Transverse colon (tissue), 4 donors: ENCODE measurements around the gene PLXNA2. TPM values are rescaled to one million over a fixed set of nuclear protein-coding genes. Genes with fewer than 3 reads are reported as not detected.

Experiments
- DNase-seq: peaks from one replicate; pipeline ENCODE4 v3.0.0-alpha.2; 2019
- H3K27ac ChIP-seq, 4 donors: fragments of 200-600 bp; sonication (generic); 2 replicates each; pipeline ENCODE4 v1.5.1; 2016 to 2018; ENCODE audit warnings: inconsistent platforms in 4 of 4
- H3K27me3 ChIP-seq: fragments of 200-600 bp; sonication (generic); 2 replicates; pipeline ENCODE4 v1.5.1; 2017; ENCODE audit warnings: inconsistent platforms
- H3K36me3 ChIP-seq, 4 donors: fragments of 200-600 bp; sonication (generic); 2 replicates each; pipeline ENCODE4 v1.5.1; 2017 to 2019; ENCODE audit warnings: inconsistent platforms in 4 of 4
- H3K4me1 ChIP-seq, 4 donors: fragments of 200-600 bp; sonication (generic); 2 replicates each; pipeline ENCODE4 v1.5.1; 2017 to 2020; ENCODE audit warnings: inconsistent platforms in 4 of 4
- H3K4me3 ChIP-seq, 4 donors: fragments of 200-600 bp; sonication (generic); 1 replicate in 1 of 4; 2 replicates in 3 of 4; pipeline versions ENCODE4 v1.5.1 to v1.6.1; 2017 to 2019; ENCODE audit warnings: inconsistent platforms in 4 of 4
- H3K9me3 ChIP-seq, 2 donors: fragments of 200-600 bp; sonication (generic); 2 replicates each; pipeline ENCODE4 v1.5.1; 2017 to 2019; ENCODE audit warnings: inconsistent platforms in 2 of 2
- CTCF ChIP-seq, 5 experiments: fragments of 200-600 bp in 3 of 5; fragments of 450-650 bp in 2 of 5; sonication (generic) in 3 of 5; IDR thresholded peaks; 1 replicate in 2 of 5; 2 replicates in 3 of 5; pipeline ENCODE4 v1.5.1; 2016 to 2017; ENCODE audit warnings: antibody characterized with exemption in 5 of 5, inconsistent platforms in 3 of 5, mild to moderate bottlenecking in 2 of 5, moderate library complexity in 1 of 5
- EP300 ChIP-seq: sonication (generic); formaldehyde crosslinking; IDR thresholded peaks from one replicate; pipeline ENCODE4 v1.6.1; 2017; ENCODE audit warnings: antibody characterized with exemption, low read depth
- POLR2A ChIP-seq: fragments of 450-650 bp; IDR thresholded peaks from one replicate; pipeline ENCODE4 v1.6.1; 2016; ENCODE audit warnings: antibody characterized with exemption, mild to moderate bottlenecking, moderate library complexity
- POLR2AphosphoS5 ChIP-seq, 3 donors: sonication (generic); formaldehyde crosslinking; IDR thresholded peaks; one replicate each; pipeline ENCODE4 v1.6.1; 2016; ENCODE audit warnings: antibody characterized with exemption in 3 of 3
- WGBS, 2 donors: methylation state at CpG; one replicate each; pipeline ENCODE4 v1.1.5; 2018; ENCODE audit warnings: low coverage in 1 of 2; 5-methylcytosine and 5-hydroxymethylcytosine counted together
- in situ Hi-C, 4 donors: fragments of 200-750 bp; cut with MboI; loops; one replicate each; pipeline versions ENCODE4 v1.15.0 to v1.15.1; 2017; ENCODE audit warnings: low sequenced_read_pairs in 3 of 4, low pct_ligation_motif_present in 1 of 4, low pct_unique_long_range_greater_than_20kb in 1 of 4
- intact Hi-C: fragments of 100-400 bp; cut with DNase I; formaldehyde crosslinking; loops from one replicate; pipeline ENCODE4 v1.15.1; 2023; ENCODE audit warnings: low total_unique reads
- total RNA-seq, 4 donors: library from RNA; depleted of rRNA; stranded (reverse); fragments of >200 nt; gene quantifications; one replicate each; pipeline ENCODE4 v1.1.0, GENCODE V29; 2016

PLXNA2 gene
- total RNA-seq, 4 donors from 2014 or later, result 77.4 to 140 (median 85.5) TPM

- intact Hi-C loops, result no loop called here
These were observed 128.1 kb downstream of the PLXNA2 start for GRCh38 chr1:208115924-208116640.

DNA sequence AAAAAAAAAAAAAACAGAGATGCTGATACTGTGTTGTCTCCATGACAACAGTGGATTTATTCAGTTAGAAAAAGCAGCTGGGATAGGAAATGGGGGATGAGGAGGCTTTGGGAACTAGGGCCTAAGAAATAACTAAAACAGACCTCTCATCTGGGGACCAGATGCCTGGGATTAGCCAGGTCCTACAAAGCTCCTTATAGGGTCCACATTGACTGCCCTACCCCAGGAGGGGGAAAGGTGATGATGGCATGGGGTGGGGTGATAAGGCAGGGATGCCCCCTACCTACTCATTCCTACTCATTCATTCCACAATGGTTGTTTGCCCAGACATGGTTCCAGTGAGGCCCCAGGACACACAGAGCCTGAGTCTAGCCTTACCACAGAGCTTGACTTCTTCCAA lies 131.2 kb downstream of the PLXNA2 start:
- DNase-seq, result no peak
- Histone ChIP-seq H3K27ac (no peak overlapping the region), H3K4me1 (peaks cover 0 to 12% (median 4%) of the 10 kb centered on the region in 4 donors), H3K4me3 (no peak overlapping the region), H3K9me3 (no peaks in the 10 kb centered on the region), H3K27me3 (no peaks in the 10 kb centered on the region), H3K36me3 (no peaks in the 10 kb centered on the region)
- TF ChIP-seq POLR2A (no peak), POLR2AphosphoS5 (IDR thresholded peaks at IDR 0.05) (no peak), EP300 (no peak), CTCF (IDR thresholded peaks at IDR 0.05) (no peak)
- in situ Hi-C loops (no loop called here), intact Hi-C loops (no loop called here)

More at GRCh38 chr1:208115924-208116640, 128.1 kb downstream of the PLXNA2 start:
- no peaks in the 10 kb centered on the region for H3K27me3 ChIP-seq
- H3K36me3 ChIP-seq, result no peaks in the 10 kb centered on the region
- peaks cover 0 to 16% (median 6%) of the 10 kb centered on the region in 4 donors for H3K4me1 ChIP-seq
- H3K9me3 ChIP-seq, result no peaks in the 10 kb centered on the region
- WGBS, 2 donors, result 37 to 45% methylated on average over 6 to 7 of the region's 7 CpGs
- H3K27ac ChIP-seq, result no peak overlapping the region
- no peak for DNase-seq
- H3K4me3 ChIP-seq, result no peak overlapping the region
- in situ Hi-C loops, result no loop called here
- no peak for TF ChIP-seq POLR2A
- TF ChIP-seq EP300, result no peak
- TF ChIP-seq CTCF (IDR thresholded peaks at IDR 0.05), result no peak
- no peak for TF ChIP-seq POLR2AphosphoS5 (IDR thresholded peaks at IDR 0.05)

DNA sequence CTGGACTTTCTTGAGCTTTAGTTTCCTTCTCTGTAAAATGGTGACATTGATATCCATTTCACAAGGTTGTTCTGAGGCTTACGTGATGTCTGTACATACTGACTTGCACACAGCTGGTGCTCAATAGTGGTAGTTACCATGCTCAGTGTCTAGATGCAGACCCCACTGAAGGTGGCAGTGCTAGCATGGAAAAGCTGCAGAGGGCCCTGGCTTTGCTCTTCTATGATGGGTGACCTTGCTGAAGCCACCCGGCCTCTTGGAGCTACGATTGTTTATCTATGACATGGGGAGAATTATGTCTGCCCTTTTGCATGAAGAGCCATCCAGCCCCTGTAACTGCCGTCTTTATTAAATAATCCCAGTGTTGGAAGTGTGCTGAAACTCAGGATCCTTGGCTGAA lies 131.8 kb downstream of the PLXNA2 start:
- in situ Hi-C loops, result no loop called here
- 74 to 80% methylated on average over 2 to 4 of the region's 4 CpGs for WGBS, 2 donors

GRCh38 chr1:208111646-208112190 lies 132.5 kb downstream of the PLXNA2 start:
- TF ChIP-seq CTCF (IDR thresholded peaks at IDR 0.05) (no peak), EP300 (no peak), POLR2A (no peak), POLR2AphosphoS5 (IDR thresholded peaks at IDR 0.05) (no peak)
- peaks cover 0 to 8% (median 7%) of the 10 kb centered on the region in 4 donors for H3K4me1 ChIP-seq
- in situ Hi-C loops (no loop called here), intact Hi-C loops (no loop called here)
- 69 to 77% methylated on average over 4 of the region's 4 CpGs for WGBS, 2 donors
- H3K27ac ChIP-seq, result no peak overlapping the region
- H3K36me3 ChIP-seq, result no peaks in the 10 kb centered on the region
- H3K9me3 ChIP-seq, result no peaks in the 10 kb centered on the region
- no peak for DNase-seq
- no peak overlapping the region for H3K4me3 ChIP-seq
- no peaks in the 10 kb centered on the region for H3K27me3 ChIP-seq

More for the DNA sequence above, 131.8 kb downstream of the PLXNA2 start:
- H3K4me1 ChIP-seq, result peaks cover 0 to 12% (median 7%) of the 10 kb centered on the region in 4 donors
- H3K27ac ChIP-seq, result no peak overlapping the region
- no peak for TF ChIP-seq POLR2A
- no peak for TF ChIP-seq POLR2AphosphoS5 (IDR thresholded peaks at IDR 0.05)
- no peak for TF ChIP-seq CTCF (IDR thresholded peaks at IDR 0.05)
- TF ChIP-seq EP300, result no peak
- H3K27me3 ChIP-seq, result no peaks in the 10 kb centered on the region
- H3K4me3 ChIP-seq, result no peak overlapping the region
- intact Hi-C loops, result no loop called here
- H3K9me3 ChIP-seq, result no peaks in the 10 kb centered on the region
- no peaks in the 10 kb centered on the region for H3K36me3 ChIP-seq
- no peak for DNase-seq
